Uterus (tissue), 4 donors: Measurements from ENCODE around the gene PLBD2. TPM values are rescaled to one million over a fixed set of nuclear protein-coding genes. Genes with fewer than 3 reads are reported as not detected.
"Not testable (repeated sequence)": the region's sequence is repeated elsewhere in the genome, so short reads cannot be mapped to it uniquely, and the experiment has no call there.

Experiments
- DNase-seq, 2 donors: peaks; one replicate each; pipeline ENCODE4 v3.0.0-alpha.2; 2019 to 2020
- H3K27ac ChIP-seq, 2 donors: fragments of 200-600 bp; sonication (generic); 1 replicate in 1 of 2; 2 replicates in 1 of 2; pipeline ENCODE4 v1.5.1; 2016 to 2018
- H3K27me3 ChIP-seq, 2 donors: fragments of 200-600 bp; sonication (generic); one replicate each; pipeline ENCODE4 v1.5.1; 2018 to 2019; ENCODE audit warnings: control low read depth in 1 of 2
- H3K36me3 ChIP-seq, 2 donors: fragments of 200-600 bp; sonication (generic); one replicate each; pipeline ENCODE4 v1.5.1; 2019; ENCODE audit warnings: control low read depth in 1 of 2
- H3K4me1 ChIP-seq, 2 donors: fragments of 200-600 bp; sonication (generic); one replicate each; pipeline ENCODE4 v1.5.1; 2018 to 2019; ENCODE audit warnings: control low read depth in 1 of 2
- H3K4me3 ChIP-seq, 2 donors: fragments of 200-600 bp; sonication (generic); 1 replicate in 1 of 2; 2 replicates in 1 of 2; pipeline ENCODE4 v1.5.1; 2018 to 2019; ENCODE audit warnings: mild to moderate bottlenecking in 1 of 2
- H3K9me3 ChIP-seq, 2 donors: fragments of 200-600 bp; sonication (generic); one replicate each; pipeline ENCODE4 v1.5.1; 2019; ENCODE audit warnings: control low read depth in 1 of 2
- CTCF ChIP-seq, 4 experiments: fragments of 200-600 bp in 2 of 4; fragments of 450-650 bp in 2 of 4; sonication (generic) in 2 of 4; IDR thresholded peaks; one replicate each; pipeline ENCODE4 v1.5.1; 2016 to 2019; ENCODE audit warnings: antibody characterized with exemption in 4 of 4, mild to moderate bottlenecking in 2 of 4, moderate library complexity in 1 of 4
- POLR2A ChIP-seq, 2 donors: fragments of 450-650 bp; IDR thresholded peaks; one replicate each; pipeline ENCODE4 v1.6.1; 2016; ENCODE audit warnings: antibody characterized with exemption in 2 of 2, mild to moderate bottlenecking in 1 of 2, moderate library complexity in 1 of 2
- intact Hi-C: fragments of 100-400 bp; cut with DNase I; formaldehyde crosslinking; loops from one replicate; pipeline ENCODE4 v1.15.1; 2023; ENCODE audit warnings: low total_unique reads
- total RNA-seq, 4 donors: library from RNA; depleted of rRNA in 3 of 4; stranded (reverse); fragments of >200 nt in 3 of 4; gene quantifications; one replicate each; pipeline versions ENCODE4 v1.1.0 to v1.2.4, GENCODE V29; 2014 to 2023
- donor health status: DM: yes; HTN: yes; CAD: no.

The PLBD2 gene
- total RNA-seq, 4 donors from 2014 or later = 20.7 to 38.6 (median 29.8) TPM

- Histone ChIP-seq H3K4me1 (no peaks in the 10 kb centered on the region), H3K4me3 (no peak overlapping the region), H3K27ac (no peak overlapping the region), H3K27me3 (no peaks in the 10 kb centered on the region), H3K9me3 (no peaks in the 10 kb centered on the region), H3K36me3 (no peaks in the 10 kb centered on the region)
- no peak for DNase-seq
- no peak for TF ChIP-seq CTCF (IDR thresholded peaks at IDR 0.05)
- TF ChIP-seq POLR2A (IDR thresholded peaks at IDR 0.05) = no peak
- intact Hi-C loops = no loop called here
These were observed 12.0 kb upstream of the PLBD2 start for GRCh38 chr12:113346353-113346752.

- H3K27me3 ChIP-seq = no peaks in the 10 kb centered on the region
- TF ChIP-seq CTCF (IDR thresholded peaks at IDR 0.05) = no peak
- TF ChIP-seq POLR2A (IDR thresholded peaks at IDR 0.05) = no peak
- DNase-seq = no peak
- H3K9me3 ChIP-seq = no peaks in the 10 kb centered on the region
- no peak overlapping the region for H3K4me3 ChIP-seq
- H3K27ac ChIP-seq = no peak overlapping the region
- H3K36me3 ChIP-seq = no peaks in the 10 kb centered on the region
- H3K4me1 ChIP-seq = no peaks in the 10 kb centered on the region
- intact Hi-C loops = no loop called here
These were observed 11.3 kb upstream of the PLBD2 start for GRCh38 chr12:113347107-113347506.

- no peak overlapping the region for H3K4me3 ChIP-seq
- H3K27me3 ChIP-seq = no peaks in the 10 kb centered on the region
- no peak for DNase-seq
- H3K27ac ChIP-seq = no peak overlapping the region
- no peaks in the 10 kb centered on the region for H3K4me1 ChIP-seq
- intact Hi-C loops = no loop called here
- H3K9me3 ChIP-seq = no peaks in the 10 kb centered on the region
- no peaks in the 10 kb centered on the region for H3K36me3 ChIP-seq
- TF ChIP-seq POLR2A (IDR thresholded peaks at IDR 0.05) = no peak
- no peak for TF ChIP-seq CTCF (IDR thresholded peaks at IDR 0.05)
These were observed 10.5 kb upstream of the PLBD2 start for GRCh38 chr12:113347892-113348291.

DNA sequence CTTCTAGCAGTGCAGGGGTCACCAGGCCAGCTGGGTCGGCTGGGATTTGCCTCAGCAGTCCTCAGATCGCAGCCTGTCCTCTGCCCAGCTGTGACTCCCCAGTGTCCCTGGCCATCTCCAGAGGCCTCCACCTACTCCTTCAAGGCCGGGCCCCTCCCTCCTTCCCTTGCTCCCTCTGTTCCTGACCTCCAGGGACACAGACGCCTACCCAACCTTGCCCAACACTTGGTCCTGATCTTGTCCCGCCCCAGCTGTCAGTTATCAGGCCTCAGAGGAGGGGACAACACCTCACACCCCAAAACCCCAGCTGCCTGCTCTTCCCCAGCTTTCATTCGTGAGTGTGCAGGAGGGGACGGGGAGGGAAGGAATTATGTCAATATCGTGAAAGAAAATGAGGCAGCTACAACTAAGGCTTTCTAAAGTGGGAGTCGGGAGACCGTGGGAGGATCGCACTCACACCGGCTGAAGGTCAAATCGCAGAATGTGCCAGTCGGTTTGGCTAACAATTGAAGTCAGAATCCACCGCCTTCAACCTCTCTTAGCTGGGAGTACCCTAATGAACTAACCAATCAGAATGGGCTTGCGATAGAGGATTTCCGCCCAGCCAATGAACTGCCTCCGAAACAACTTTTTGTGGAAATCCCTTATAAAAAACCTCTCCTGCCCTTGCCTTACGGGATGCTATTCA lies 9.4 kb upstream of the PLBD2 start:
- Histone ChIP-seq H3K9me3 (no peaks in the 10 kb centered on the region), H3K4me3 (no peak overlapping the region), H3K27ac (no peak overlapping the region), H3K36me3 (no peaks in the 10 kb centered on the region), H3K4me1 (no peaks in the 10 kb centered on the region), H3K27me3 (no peaks in the 10 kb centered on the region)
- TF ChIP-seq CTCF (IDR thresholded peaks at IDR 0.05) = no peak
- no peak for TF ChIP-seq POLR2A (IDR thresholded peaks at IDR 0.05)
- no peak for DNase-seq
- intact Hi-C loops = no loop called here

GRCh38 chr12:113351089-113351488 lies 7.3 kb upstream of the PLBD2 start:
- Histone ChIP-seq H3K27me3 (no peaks in the 10 kb centered on the region), H3K36me3 (no peaks in the 10 kb centered on the region), H3K27ac (no peak overlapping the region), H3K4me1 (no peaks in the 10 kb centered on the region), H3K9me3 (no peaks in the 10 kb centered on the region), H3K4me3 (no peak overlapping the region)
- no peak for DNase-seq
- intact Hi-C loops = no loop called here
- no peak for TF ChIP-seq CTCF (IDR thresholded peaks at IDR 0.05)
- no peak for TF ChIP-seq POLR2A (IDR thresholded peaks at IDR 0.05)

GRCh38 chr12:113354192-113354591 lies 4.2 kb upstream of the PLBD2 start:
- H3K36me3 ChIP-seq, H3K27ac ChIP-seq, H3K27me3 ChIP-seq, H3K9me3 ChIP-seq, H3K4me3 ChIP-seq, intact Hi-C loops, H3K4me1 ChIP-seq, DNase-seq: not testable (repeated sequence)
